NCI-H146 (cell line): ENCODE data around the gene COPG2.
A peak's percentile ranks its signal among the peaks of the same experiment; 100 is the strongest.

Experiments
- DNase-seq: peaks from one replicate; lab custom pipeline; 2025; lab: John Stamatoyannopoulos, UW

The COPG2 gene

GRCh38 chr7:130500463-130500862 is 168.1 kb downstream of the COPG2 start:
- DNase-seq: no peak

DNA sequence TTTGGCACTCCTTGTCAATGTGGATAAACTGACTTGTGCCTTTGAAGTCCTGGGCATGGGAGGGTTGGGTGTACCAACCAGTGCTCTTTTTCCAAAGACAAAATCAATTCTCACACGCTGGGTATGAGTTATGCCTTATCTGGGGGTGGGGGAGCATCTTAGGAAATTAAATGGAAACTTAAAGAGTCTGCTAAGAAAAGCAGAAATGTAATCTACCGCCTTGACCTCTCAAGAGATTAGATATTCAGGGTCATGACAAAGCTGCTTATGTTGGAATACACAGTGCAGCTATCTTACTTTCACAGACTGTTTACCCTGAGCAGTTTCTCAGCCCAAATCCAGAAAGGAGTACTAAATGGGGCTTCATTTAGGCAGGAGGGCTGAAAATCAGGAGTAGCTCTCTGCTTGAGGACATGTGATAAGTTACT is 174.1 kb downstream of the COPG2 start:
- no peak for DNase-seq

GRCh38 chr7:130493275-130493873 is 175.2 kb downstream of the COPG2 start:
- peak; percentile 34 for DNase-seq

DNA sequence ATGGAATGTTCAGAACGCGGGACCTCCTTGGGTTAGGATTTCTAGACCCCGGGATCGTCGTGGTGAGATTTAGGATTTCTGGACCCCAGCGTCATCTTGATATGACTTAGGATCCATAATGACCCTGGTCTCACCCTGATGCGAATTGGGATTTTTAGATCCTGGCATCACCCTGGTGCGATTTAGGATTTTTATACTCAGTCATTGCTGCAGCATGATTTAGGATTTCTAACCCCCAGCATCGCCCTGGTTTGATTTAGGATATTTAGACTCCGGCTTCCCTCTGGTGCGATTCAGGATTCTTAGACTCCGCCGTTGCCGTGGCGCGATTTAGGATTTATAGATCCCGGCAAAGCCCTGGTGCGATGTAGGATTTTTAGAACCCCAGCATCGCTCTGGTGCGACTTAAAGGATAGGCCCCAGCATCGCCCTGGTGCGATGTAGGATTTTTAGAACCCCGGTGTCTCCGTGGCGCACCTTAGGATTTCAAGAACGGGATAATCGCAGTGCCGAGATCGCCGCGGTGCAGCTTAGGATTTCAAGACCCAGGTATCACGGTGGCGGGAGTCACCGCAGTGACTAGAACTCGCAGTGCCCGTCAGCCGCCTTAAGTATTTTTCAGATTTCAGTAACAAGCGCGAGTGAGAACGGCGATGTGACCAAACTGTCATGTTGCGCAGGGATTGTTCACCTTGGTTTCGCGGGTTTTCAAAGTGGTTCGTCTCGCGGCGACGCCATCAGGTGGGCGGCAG is 175.8 kb downstream of the COPG2 start:
- DNase-seq: peak; percentile 37

GRCh38 chr7:130491841-130492522 is 176.6 kb downstream of the COPG2 start, which contains the start of gene MEST:
TSS of gene MEST (plus strand) at chr7:130492085. CDS start at chr7:130492314, 229 bp downstream.
- peak; percentile 68 for DNase-seq

DNA sequence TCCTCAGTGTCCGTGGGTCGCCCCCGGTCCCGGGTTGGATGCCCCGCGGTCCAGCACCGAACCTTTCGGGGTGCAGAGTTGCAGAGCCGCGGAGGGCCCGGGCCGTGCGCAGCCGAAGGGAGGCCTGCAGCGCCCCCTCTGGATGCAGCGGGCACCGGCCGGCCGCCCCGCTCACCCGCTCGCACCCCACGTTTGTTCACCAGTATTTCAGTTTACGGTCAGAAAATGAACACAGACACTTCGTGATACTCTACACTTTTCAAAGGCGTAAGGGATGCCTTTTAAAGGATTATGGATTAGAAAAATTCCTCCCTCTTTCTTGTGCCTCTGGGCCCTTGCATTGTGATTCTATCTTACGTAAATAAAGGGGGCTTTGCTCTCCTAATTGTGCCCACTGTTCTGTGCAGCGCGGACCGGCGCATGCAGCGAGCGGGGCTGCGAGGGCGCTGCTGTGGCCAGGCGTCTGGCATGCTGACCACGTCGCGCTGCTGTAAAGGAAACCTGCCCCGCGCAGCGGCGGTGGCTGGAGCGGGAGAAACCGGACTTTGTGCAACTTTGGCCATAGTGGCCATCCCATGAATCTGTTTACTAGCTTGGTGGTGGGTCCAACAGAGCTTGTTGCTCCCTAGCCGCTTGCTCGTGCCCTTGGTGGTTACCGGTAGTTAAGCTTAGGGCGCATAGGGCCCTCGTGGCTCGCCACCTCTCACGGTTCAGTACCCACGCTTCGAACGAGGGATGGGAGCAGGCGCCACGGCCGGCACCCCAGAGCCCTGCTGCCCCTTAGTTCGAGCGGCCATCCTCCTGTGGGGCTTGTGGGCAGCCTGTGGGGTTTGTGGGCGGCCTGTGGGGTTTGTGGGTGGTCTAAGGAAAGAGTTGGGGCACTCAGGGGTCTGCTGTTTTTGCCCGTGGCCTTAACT is 177.4 kb downstream of the COPG2 start:
- no peak for DNase-seq

GRCh38 chr7:130490311-130490791 is 178.2 kb downstream of the COPG2 start:
- DNase-seq: no peak

GRCh38 chr7:130489140-130489983 is 179.2 kb downstream of the COPG2 start:
- DNase-seq: no peak

DNA sequence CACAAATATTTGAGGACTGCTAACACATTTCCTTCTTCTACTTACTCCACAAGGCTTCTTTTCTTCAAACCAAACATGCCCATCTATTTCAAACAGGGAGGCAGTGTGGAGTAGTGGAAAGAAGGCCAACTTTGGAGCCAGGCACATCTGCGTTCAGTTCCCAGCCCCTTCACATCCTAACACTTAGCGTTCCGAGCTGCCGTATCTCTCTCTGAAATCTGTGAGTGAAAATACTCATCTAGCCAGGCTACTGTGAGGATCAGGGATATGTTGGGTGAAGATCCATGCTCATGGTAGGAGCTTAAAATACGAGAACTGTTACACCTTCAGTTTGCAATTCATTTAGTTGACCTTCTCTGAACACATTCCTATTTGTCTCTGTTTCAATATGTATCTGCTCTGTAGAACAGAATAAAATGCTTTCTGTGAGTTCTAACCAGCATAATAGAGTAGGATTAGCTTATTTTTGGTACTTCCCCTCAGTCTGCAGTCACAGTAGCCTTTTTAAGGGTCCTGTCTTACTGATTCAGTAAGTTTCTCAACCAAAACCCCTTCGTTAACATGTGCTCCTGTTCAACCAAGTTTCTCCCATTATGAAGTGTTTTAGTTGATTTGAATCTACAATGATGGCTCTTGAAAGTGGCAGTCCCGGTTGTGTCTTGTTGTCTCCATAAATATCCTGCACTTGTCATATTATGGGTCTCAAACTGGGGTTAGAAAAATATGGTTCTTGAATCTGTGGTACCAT is 180.0 kb downstream of the COPG2 start:
- DNase-seq: no peak

GRCh38 chr7:130486954-130487436 is 181.6 kb downstream of the COPG2 start:
- DNase-seq: peak; percentile 79

DNA sequence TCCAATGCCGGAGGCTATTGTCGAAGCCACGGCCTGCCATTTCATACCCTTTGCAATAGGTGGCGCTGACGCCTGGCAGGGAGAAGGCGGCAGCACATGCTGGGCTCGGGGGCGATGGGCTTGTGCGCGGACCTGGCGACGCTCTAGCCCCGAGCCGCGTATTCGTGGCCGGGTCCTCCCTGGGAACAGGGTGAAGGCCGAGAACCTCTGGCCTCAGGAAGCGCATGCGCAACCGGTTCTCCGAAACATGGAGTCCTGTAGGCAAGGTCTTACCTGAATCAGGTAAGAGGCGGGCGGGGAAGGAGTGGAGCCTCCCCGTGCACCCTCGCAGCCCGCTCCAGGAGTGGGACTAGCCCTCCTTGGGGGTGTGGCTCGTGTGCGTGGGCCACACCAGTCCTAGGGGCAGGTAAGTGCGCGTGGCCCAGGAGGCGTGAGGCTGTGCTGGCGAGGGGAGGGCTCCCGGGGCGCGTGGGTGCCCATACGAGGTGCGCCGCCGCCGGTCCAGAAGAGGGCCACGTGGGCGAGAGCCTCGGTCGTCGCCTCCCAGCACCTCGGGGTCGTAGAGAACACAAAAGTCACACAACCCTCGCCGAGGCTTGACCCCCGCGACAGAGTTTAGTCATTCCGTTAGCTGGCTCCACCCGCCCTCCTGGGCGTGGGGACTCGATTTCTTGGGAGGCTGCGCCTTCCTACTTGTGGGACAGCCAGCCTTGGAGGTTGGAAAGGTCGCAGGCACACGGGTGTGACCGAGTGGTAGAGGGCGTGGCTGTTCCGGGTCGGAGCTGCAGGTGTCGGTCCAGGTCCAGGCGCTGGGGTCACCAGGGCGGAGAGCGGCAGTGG is 182.2 kb downstream of the COPG2 start:
- DNase-seq: peak; percentile 96

DNA sequence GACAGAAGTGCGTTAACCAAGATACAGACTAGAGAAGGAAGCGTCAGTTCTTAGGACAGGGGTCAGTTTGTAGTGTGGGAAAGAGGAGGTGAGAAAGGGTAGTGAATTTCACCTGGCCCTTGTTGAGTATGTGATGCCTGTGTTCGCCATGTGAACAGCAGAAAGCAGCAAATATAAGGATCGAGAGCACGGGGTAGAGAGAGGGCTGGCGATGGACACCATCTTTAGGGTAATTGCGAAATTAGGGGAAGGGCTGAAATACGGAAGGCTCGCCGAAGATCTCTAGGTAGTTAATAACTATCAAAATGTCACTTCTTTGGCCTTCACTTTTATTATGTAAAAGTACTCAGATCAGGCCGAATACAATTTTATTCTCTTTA is 182.8 kb downstream of the COPG2 start:
- no peak for DNase-seq

DNA sequence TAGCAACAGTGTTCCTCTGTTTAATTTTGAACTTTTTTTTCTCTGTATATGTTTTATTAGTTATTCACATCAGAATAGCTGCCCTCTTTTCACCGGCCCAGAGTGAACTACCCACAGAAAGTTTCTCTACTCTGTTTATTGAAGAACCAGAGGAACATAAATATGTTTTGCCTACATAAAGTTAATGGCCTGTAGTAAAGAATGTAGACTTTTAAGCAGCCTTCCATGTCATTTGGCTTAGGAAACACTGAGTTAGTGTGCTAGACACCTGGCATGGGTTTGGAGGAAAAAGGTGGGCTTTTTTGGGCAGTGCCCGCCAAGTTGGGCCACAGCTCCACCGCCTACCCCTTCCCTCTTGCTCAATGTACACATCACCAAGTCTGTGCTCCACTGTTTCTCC is 185.5 kb downstream of the COPG2 start:
- no peak for DNase-seq

DNA sequence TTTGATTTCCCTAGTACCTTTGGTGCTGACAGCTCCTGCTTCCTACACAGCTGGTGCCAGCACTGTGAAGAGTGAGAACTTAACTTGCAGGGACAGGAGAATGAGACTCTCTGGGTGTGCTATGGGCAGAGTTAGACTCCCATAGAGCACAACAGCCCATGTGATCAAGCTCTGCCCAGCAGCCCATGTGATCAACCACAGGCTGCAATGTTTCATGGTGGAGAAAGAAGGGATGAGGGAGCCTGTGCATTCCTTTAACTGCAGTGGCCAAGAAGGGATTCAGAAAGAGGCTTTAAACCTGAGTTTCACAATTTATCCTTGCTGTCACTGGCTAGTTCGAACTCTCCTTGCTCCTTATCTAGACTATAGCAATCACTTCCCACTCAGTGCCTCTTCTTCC is 186.7 kb downstream of the COPG2 start:
- DNase-seq: no peak

DNA sequence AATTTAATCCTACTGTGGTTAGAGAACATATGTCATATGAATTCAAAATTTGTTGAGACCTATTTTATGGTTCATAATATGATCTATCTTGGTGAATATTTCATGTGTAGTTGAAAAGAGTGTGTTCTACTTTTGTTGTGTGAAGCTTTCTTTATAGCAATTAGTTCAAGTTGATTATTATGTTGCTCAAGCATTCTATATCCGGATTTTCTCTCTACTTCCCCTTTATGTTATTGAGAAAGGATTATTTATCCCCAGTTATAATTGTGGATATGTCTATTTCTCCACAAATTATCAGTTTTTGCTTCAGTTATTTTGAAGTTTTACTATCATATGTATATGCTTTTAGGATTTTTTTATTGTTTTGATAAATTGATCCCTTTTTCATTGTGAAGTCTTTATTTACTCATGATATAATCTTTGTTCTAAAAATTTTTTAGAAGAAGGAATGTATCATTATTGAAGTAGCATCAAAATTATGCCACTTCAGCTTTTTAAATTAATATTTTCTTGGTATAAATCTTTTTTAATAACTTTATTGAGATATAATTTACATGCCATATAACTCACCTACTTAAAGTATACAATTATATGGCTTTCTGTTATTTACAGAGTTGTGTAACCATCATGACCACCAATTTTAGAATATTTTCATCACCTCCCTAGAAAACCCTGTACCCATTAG is 188.7 kb downstream of the COPG2 start:
- DNase-seq: no peak

GRCh38 chr7:130478991-130479390 is 189.6 kb downstream of the COPG2 start:
- DNase-seq: no peak

- DNase-seq: peak; percentile 59
These were observed 192.0 kb downstream of the COPG2 start for GRCh38 chr7:130476297-130477150.

DNA sequence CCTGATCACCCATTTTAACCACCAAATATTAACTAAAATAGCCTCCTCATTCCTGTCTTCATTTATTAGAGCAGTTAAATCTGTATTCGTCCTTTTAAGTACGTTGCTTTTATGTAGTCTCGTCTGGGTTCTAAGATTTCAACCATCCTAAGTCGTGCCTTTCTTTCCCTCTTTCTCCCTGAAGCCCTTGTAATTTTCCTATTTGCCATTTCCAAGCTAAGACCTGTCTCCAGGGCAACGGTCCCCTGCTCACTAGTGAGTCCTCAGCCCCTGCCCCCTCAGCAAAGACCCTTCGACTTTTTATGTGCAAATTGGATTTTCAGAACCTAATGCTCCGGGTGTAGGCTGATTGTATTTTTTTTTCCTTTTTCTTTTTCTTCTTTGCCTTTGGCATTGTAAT is 192.8 kb downstream of the COPG2 start:
- DNase-seq: peak; percentile 30
